Renal cortex interstitium (tissue), 11 donors: ENCODE results near the gene TRIP13. TPM values are rescaled to one million over a fixed set of nuclear protein-coding genes. Genes with fewer than 3 reads are reported as not detected.
"Not testable (repeated sequence)": the region's sequence is repeated elsewhere in the genome, so short reads cannot be mapped to it uniquely, and the experiment has no call there.

Source experiments
- DNase-seq, 11 donors: peaks; one replicate each; pipeline ENCODE4 v3.0.0-alpha.2; 2013; ENCODE audit warnings: low read depth in 9 of 11, low spot score in 4 of 11; ENCODE audit errors: extremely low read depth in 1 of 11
- polyA plus RNA-seq, 3 donors: library from polyadenylated mRNA; unstranded; fragments of 120-200 nt; gene quantifications; one replicate each; pipeline ENCODE4 v1.2.1, GENCODE V29; 2013; ENCODE audit not compliant: insufficient read length in 3 of 3

The TRIP13 gene
- polyA plus RNA-seq, 3 donors: 11.0 to 19.0 (median 16.1) TPM

DNA sequence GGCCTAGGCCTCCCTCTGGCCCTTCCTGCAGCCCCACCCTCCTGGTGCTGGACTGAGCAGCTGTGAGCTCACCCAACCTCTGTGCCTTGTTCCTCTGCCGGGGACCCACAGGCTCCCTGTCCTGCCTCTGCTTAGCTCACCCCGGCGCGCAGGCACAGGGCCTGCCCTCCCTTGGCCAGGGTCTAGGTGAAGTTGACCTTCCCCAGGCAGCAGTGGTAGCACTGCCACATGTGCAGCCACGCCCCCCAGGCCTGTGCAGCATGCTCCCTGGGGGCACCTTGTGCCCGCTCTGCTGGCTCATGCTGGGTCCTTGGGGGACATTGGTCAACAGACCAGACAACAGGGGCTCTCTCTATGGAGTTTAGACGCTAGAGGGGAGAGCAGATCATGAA is 18.1 kb downstream of the TRIP13 start:
- no peak for DNase-seq

DNA sequence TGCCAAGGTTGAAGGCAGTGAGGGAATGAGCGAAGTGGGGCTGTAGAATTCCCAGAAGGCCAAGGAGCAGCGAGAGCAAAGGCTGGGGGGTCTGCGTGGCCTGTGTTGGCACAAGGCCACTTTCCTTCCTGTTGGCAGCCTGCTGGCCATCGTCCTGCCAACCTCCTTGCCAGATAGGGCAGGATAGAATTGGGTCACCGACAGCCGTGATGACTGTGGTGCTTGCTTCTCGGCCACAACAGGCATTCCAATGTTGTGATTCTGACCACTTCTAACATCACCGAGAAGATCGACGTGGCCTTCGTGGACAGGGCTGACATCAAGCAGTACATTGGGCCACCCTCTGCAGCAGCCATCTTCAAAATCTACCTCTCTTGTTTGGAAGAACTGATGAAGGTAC is 18.9 kb downstream of the TRIP13 start:
- DNase-seq: no peak

- DNase-seq: no peak
Measured at GRCh38 chr5:912280-913091, 19.8 kb downstream of the TRIP13 start.

GRCh38 chr5:914174-914573 is 21.5 kb downstream of the TRIP13 start:
- DNase-seq: no peak

- no peak for DNase-seq
Measured at GRCh38 chr5:914612-915011, 21.9 kb downstream of the TRIP13 start.

DNA sequence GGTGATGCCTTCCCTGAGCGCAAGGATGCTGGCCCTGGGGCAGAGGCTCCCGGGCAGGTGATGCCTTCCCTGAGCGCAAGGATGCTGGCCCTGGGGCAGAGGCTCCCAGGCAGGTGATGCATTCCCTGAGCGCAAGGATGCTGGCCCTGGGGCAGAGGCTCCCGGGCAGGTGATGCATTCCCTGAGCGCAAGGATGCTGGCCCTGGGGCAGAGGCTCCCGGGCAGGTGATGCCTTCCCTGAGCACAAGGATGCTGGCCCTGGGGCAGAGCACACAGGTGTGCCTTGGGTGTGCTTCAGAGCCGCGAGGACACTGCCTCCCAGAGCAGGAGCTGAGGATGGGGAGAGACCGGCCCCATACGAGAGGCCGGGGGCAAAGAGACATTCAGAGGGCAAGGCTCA is 22.7 kb downstream of the TRIP13 start:
- DNase-seq: not testable (repeated sequence)

DNA sequence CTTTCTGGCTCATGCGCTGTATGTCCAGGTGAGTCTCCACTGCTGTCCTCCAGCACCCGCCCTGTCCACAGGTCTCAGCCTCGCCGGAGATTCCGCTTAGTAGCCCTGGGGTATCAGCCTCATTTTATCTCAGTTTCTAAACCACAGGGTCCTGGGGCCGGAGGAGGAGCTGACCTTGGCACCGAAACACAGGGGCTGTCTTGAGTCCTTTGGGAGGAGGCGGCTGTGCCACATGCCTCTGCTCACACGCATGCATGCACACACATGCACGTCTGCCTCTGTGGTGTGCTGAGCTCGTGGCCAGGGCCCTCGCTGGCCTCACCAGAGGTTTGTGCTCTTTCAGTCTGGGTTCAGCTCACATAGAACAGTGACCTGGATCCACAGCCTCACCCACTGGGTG is 23.3 kb downstream of the TRIP13 start:
- DNase-seq: no peak

GRCh38 chr5:916441-917293 is 24.0 kb downstream of the TRIP13 start:
- no peak for DNase-seq

DNA sequence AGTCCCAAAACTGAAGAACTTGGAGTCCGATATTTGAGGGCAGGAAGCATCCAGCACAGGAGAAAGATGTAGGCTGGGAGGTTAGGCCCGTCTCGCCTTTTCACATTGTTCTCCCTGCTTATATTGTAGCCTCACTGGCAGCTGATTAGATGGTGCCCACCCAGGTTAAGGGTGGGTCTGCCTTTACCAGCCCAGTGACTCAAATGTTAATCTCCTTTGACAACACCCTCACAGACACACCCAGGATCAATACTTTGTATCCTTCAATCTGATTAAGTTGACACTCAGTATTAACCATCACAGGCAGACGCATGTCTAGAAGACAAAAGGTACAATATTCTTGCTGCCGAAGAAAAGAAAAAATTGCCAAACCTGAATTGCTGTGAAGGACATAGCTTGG is 26.0 kb downstream of the TRIP13 start:
- DNase-seq: not testable (repeated sequence)

DNA sequence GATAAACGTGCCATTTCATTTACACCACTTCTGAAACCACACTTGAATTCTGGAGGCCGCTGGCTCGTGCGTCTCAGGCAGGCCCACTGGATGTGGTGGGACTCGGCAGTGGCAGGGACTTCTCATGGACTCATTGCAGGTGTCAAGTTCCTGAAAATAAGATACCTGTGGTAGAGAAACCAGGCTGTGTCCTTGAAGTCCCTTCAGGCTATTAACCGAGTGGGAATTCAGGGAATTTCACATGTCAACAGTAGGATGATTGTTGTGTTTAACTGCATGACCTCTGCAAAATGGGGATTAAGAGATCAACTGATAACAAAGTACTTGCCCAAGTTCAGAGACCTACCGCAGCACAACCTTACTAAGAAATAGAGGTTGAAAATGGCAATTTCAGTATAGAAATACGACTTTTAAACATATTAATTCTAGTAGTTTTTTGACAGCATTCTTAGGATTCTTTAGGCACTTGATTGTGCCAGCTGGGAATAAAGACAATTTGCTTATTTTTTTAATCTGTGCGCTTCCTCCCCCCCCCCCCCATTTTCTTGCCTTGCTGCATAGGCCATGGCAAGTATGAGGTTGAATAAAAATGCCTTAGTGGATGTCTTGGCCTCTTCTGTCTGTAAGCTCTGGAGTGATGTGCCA is 26.8 kb downstream of the TRIP13 start:
- no peak for DNase-seq

- DNase-seq: no peak
Measured at GRCh38 chr5:920321-920720, 27.6 kb downstream of the TRIP13 start.

DNA sequence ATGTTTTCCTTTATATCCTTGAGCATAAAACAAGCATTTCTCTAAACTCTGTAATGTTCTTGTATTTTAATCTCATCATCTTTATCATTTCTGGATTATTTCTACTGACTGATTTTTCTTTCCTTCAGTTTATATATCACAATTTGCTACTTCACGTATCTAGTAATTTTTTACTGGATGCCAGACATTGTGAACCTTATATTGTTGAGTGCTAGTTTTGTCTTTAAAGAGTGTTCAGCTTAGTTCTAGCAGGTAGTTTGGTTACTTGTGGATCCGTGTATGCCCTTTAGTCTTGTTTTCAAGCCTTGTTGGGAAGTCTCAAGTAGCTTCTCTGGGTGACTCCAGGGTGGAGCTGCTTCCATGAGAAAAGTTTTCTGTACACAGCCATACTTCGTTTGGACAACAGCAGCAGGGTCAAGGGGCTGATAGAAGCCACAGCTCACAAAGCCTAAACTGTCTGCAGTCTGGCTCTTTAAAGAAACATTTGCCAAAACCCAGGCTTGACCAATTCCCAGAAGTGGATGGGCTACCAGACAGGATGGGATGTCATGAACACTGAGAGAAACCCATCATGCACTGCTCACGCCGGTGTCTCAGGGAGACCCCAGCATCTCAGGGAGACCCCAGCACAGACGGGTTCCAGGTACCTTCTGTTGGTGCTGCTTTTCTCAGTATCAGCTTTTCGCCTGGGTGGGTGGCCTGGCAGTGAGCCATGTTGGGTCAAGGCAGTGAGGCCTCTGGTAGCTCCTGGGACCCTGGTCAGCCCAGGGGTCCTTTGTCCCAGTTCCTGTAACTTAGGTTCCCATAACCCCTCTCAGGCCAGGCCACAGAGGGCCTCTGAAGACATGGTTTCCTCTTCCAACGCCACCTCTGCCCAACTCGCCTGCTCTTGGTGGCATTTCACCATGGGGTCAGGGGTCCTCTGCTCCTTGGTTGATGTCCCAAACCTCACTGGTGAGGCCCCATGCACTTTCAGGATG is 29.1 kb downstream of the TRIP13 start:
- DNase-seq: no peak

DNA sequence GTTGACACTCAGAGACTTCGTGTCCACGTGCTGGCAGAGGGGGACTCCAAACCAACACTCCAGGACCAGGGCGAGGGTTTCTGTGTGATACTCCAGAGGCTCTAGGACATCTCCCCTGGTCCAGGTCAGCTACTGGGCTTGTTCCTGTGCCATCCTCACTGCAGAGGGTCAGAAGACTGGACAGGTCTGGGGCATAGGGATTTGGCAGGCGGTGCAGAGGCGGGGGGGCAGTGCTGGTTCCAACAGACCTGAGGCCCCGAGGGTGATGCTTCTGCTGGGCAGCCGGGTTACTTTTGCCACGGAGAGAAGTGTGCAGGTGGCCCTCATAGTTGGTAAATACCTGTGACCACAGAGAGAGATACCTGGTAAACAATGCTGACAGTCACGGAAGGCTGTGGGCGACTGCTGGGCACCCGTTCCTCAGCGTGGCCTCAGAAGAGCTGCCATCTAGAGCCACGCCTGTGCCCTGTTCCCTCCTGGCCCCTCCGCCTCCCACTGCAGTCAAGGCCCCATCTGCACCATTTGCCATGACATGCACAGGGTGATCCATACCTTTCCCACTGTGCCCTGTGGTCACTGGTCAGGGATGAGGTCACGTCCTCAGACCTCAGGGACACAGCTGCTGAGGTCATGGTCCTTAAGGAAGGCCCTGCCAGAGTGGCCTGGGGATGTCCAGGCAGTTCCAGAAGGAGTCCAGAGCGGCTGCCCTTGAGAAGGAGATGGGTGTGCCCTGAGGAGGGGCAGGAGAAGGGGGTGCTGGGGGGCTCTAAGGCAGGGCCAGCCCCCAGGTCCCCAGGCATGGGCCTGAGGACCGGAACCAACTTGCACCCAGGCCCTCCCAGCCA is 30.0 kb downstream of the TRIP13 start:
- no peak for DNase-seq

GRCh38 chr5:923281-923873 is 30.7 kb downstream of the TRIP13 start:
- peak in 7 of 11 donors; percentile 57 to 73 (median 61) for DNase-seq

DNA sequence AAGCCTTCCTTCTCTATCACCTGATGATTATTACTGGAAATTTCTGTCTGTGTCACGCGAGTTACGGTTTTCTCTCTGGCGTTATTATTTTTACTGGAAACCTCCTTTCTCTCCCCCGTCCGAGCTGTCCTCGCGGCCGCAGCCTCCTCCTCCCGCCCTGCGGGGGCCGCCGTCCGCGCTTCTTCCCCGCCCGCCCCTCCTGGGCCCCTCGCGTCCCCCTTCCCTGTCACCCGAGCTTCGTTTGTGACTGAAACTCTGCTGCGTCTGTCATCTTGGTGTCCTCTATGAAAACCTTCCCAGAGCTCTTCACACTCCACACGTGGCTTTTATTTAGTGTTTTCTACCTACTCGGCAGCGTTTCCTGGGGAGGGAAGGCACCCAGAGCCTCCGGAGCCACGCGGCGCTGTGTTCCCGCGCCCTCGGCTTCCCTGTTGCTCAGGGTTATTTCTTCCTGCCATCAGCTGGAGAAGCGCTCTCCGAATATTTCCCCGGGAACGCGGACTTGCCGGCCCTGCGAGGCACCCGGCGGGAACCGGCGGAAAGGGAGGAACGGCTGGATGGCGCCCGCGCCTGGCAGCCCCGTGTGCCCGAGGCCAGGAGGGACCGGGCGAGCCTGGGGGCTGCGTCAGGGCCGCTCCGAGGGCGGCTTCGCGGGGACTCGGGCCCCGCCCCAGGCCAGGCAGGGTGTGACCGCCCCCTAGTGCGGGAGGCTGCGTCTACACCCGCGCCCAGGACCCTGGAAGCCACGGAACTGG is 33.9 kb downstream of the TRIP13 start:
- DNase-seq: peak in 1 of 11 donors; percentile 37

- no peak for DNase-seq
Measured at GRCh38 chr5:927172-928015, 34.7 kb downstream of the TRIP13 start.
